ENCODE data around the gene PLD3.

DNA sequence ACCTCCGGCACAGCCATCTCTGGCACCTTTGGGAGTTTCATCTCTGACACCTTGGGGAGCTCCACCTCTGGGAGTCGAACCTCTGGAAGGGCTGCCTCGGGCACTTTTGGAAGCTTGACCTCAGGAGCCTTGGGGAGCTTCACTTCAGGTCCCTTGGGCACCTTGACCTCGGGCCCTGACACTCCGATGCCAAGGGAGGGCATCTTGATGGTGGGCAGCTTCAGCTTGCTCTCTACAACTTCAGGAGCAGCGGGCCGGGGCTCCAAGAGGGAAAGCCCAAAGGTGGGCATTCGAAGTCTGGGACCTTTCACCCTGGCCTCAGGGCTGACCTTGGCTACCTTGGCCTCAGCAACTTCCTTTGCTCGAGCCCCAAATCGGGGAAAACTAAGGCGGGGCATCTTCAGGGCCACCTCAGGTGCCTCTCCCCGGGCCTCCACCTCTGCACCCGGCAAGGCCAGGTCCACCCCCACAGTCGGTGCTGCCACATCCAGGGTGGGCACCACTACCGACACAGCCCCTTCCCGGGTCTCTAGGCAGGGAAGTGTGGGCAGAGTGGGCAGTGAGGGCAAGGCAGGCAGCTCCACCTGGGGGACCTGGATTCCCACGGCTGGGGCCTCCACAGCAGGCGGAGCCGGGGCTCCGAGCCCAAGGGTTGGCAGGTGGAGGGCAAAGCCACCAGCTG, 48.5 kb downstream of the PLD3 start:
- TF ChIP-seq EZH2 (IDR thresholded peaks at IDR 0.05; ENCODE audit: insufficient read depth, poor library complexity, severe bottlenecking), result no peak
- no peak for TF ChIP-seq EZH2phosphoT487 (IDR thresholded peaks at IDR 0.05; ENCODE audit: insufficient read depth, low read depth)
